B cell (primary cell): ENCODE measurements around the gene NCOR1. TPM values are rescaled to one million over a fixed set of nuclear protein-coding genes. Genes with fewer than 3 reads are reported as not detected.

Experiments used
- ATAC-seq: fragments of 200-7000 bp; cut with Tn5 transposase; one replicate; pipeline ENCODE4 v1.10.0; 2021; ENCODE audit warnings: low read depth, mild to moderate bottlenecking, moderate number of reproducible peaks, moderate library complexity
- CTCF ChIA-PET: fragments of 350-600 bp; sonication (Branson Sonifier 250); formaldehyde crosslinking; loops from one replicate; lab custom pipeline; 2021; ENCODE audit warnings: antibody characterized with exemption, inconsistent platforms; lab: Charles Lee
- POLR2A ChIA-PET: fragments of 350-600 bp; sonication (Branson Sonifier 250); formaldehyde crosslinking; loops from one replicate; lab custom pipeline; 2021; ENCODE audit warnings: antibody characterized with exemption; lab: Charles Lee
- DNase-seq: peaks from one replicate; pipeline ENCODE4 v3.0.0; 2013
- H2AFZ ChIP-seq: 2 replicates; pipeline ENCODE4 v1.6.1; 2012; ENCODE audit warnings: mild to moderate bottlenecking, low read depth, low read length; ENCODE audit not compliant: insufficient read depth, poor library complexity, severe bottlenecking
- H3K27ac ChIP-seq, 2 donors: 1 replicate in 1 of 2; 2 replicates in 1 of 2; pipeline ENCODE4 v1.5.1; 2012 to 2013; ENCODE audit warnings: low read length in 2 of 2, mild to moderate bottlenecking in 2 of 2, moderate library complexity in 1 of 2
- H3K27me3 ChIP-seq, 4 experiments: fragments of 200-600 bp in 1 of 4; sonication (generic) in 1 of 4; replicated peaks in 1 of 4; 1 replicate in 2 of 4; 2 replicates in 2 of 4; pipeline versions ENCODE4 v1.6.1 to v1.7.0; 2013 to 2016; ENCODE audit warnings: low read length in 3 of 4, mild to moderate bottlenecking in 2 of 4, mixed read lengths in 1 of 4, moderate library complexity in 1 of 4; ENCODE audit not compliant: insufficient read depth in 4 of 4, control insufficient read depth in 3 of 4; ENCODE audit errors: control extremely low read depth in 1 of 4
- H3K36me3 ChIP-seq, 2 experiments: replicated peaks in 1 of 2; 1 replicate in 1 of 2; 2 replicates in 1 of 2; pipeline versions ENCODE4 v1.6.1 to v1.7.1; 2013; ENCODE audit warnings: low read length in 1 of 2; ENCODE audit not compliant: insufficient read depth in 2 of 2, control insufficient read depth in 1 of 2; ENCODE audit errors: control extremely low read depth in 1 of 2, extremely low read depth in 1 of 2
- H3K4me1 ChIP-seq, 2 donors: fragments of 200-600 bp in 1 of 2; sonication (generic) in 1 of 2; 1 replicate in 1 of 2; 2 replicates in 1 of 2; pipeline versions ENCODE4 v1.5.1 to v1.6.1; 2013 to 2017; ENCODE audit warnings: low read length in 2 of 2; ENCODE audit not compliant: control insufficient read depth in 2 of 2, insufficient read depth in 2 of 2
- H3K4me2 ChIP-seq: replicated peaks from 2 replicates; pipeline ENCODE3; 2012; ENCODE audit warnings: mild to moderate bottlenecking, low read depth, low read length; ENCODE audit not compliant: poor library complexity, severe bottlenecking
- H3K4me3 ChIP-seq, 5 experiments: fragments of 200-600 bp in 1 of 5; sonication (generic) in 1 of 5; 1 replicate in 3 of 5; 2 replicates in 2 of 5; pipeline versions ENCODE4 v1.5.1 to v1.7.0; 2011 to 2016; ENCODE audit warnings: low read length in 4 of 5, mild to moderate bottlenecking in 4 of 5, low read depth in 2 of 5, control low read depth in 1 of 5, moderate library complexity in 1 of 5; ENCODE audit not compliant: insufficient read depth in 1 of 5; ENCODE audit errors: control extremely low read depth in 1 of 5, extremely low read depth in 1 of 5
- H3K79me2 ChIP-seq: fragments of 200-600 bp; sonication (generic); one replicate; pipeline ENCODE4 v1.6.0; 2016; ENCODE audit warnings: low read length; ENCODE audit not compliant: control insufficient read depth, insufficient read depth
- H3K9ac ChIP-seq: fragments of 200-600 bp; sonication (generic); 2 replicates; pipeline ENCODE4 v1.6.1; 2017; ENCODE audit warnings: mild to moderate bottlenecking, low read length, moderate library complexity
- H3K9me3 ChIP-seq, 3 donors: one replicate each; pipeline versions ENCODE4 v1.6.1 to v1.7.1; 2013; ENCODE audit warnings: low read length in 2 of 3; ENCODE audit not compliant: control insufficient read depth in 2 of 3, insufficient read depth in 1 of 3; ENCODE audit errors: control extremely low read depth in 1 of 3
- H4K20me1 ChIP-seq: 2 replicates; pipeline ENCODE4 v1.6.0; 2012; ENCODE audit warnings: mild to moderate bottlenecking, low read length; ENCODE audit not compliant: insufficient read depth, control insufficient read depth, poor library complexity, severe bottlenecking
- H3K27ac Mint-ChIP-seq: one replicate; pipeline ENCODE4 v1.8.0; 2021; ENCODE audit warnings: mixed read lengths
- H3K27me3 Mint-ChIP-seq: one replicate; pipeline ENCODE4 v1.8.0; 2021; ENCODE audit warnings: mixed read lengths
- H3K4me1 Mint-ChIP-seq: one replicate; pipeline ENCODE4 v1.8.0; 2021; ENCODE audit warnings: mixed read lengths
- H3K4me3 Mint-ChIP-seq: one replicate; pipeline ENCODE4 v1.8.0; 2021; ENCODE audit warnings: mixed read lengths
- H3K9me3 Mint-ChIP-seq: one replicate; pipeline ENCODE4 v1.8.0; 2022; ENCODE audit warnings: mixed read lengths; ENCODE audit not compliant: insufficient read depth
- CTCF ChIP-seq: fragments of 200-600 bp; IDR thresholded peaks from one replicate; pipeline ENCODE4 v1.8.0; 2022; ENCODE audit warnings: antibody characterized with exemption, mild to moderate bottlenecking
- EZH2 ChIP-seq: IDR thresholded peaks from 2 replicates; pipeline ENCODE4 v1.6.1; 2012; ENCODE audit warnings: borderline replicate concordance, low read depth, mild to moderate bottlenecking, moderate library complexity, low read length; ENCODE audit not compliant: insufficient read depth, poor library complexity, severe bottlenecking
- WGBS: methylation state at CpG from one replicate; pipeline ENCODE4 v1.1.5; 2013; ENCODE audit warnings: missing lambda C conversion rate; ENCODE audit not compliant: insufficient coverage; 5-methylcytosine and 5-hydroxymethylcytosine counted together
- intact Hi-C: fragments of 100-400 bp; cut with micrococcal nuclease; formaldehyde crosslinking; loops from one replicate; pipeline ENCODE4 v1.10.0; 2022
- polyA plus RNA-seq: library from polyadenylated mRNA; depleted of rRNA; stranded (reverse); fragments of >200 nt; gene quantifications from 2 replicates; pipeline ENCODE4 v1.2.3, GENCODE V29; 2012
- total RNA-seq, 2 donors: library from RNA; stranded (reverse); fragments of 120-200 nt in 1 of 2; gene quantifications; 1 replicate in 1 of 2; 2 replicates in 1 of 2; pipeline versions ENCODE4 v1.2.3 to v1.2.4, GENCODE V29; 2013 to 2022

NCOR1 gene
- total and polyA plus RNA-seq, 2 donors (not counting 1 experiment from before 2014, with no cell fraction given), result 46.3 to 217 TPM

DNA sequence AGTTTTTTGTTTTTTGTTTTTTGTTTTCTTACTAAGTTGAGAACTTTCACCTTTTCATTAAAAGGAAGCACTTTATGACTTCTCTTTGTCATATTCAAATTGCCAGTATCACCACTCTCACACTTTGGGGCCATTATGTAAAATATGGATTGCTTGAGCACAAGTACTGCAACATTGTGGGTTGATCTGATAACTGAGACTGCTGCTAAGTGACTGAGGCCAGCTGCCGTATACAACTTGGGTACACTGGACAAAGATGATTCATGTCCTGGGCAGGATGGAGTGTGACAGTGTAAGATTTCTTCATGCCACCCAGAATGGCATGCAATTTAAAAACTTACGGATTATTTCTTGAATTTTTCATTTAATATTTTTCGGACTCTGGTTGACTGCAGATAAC is 207.9 kb downstream of the NCOR1 start:
- Histone ChIP-seq H3K79me2 (peaks cover 8% of the 10 kb centered on the region), H3K9me3 (no peaks in the 10 kb centered on the region), H3K9ac (no peak overlapping the region), H2AFZ (no peak overlapping the region), H4K20me1 (peaks cover 4% of the 10 kb centered on the region), H3K27ac (no peak overlapping the region), H3K4me3 (no peak overlapping the region), H3K36me3 (peaks cover 32 to 71% of the 10 kb centered on the region in 2 experiments), H3K27me3 (no peaks in the 10 kb centered on the region), H3K4me2 (no peak overlapping the region), H3K4me1 (no peaks in the 10 kb centered on the region)
- intact Hi-C loops, result no loop called here
- DNase-seq (no peak), ATAC-seq (no peak)
- Mint-ChIP-seq H3K4me1 (no peaks in the 10 kb centered on the region), H3K4me3 (no peak overlapping the region), H3K9me3 (no peaks in the 10 kb centered on the region), H3K27me3 (no peaks in the 10 kb centered on the region), H3K27ac (no peak overlapping the region)
- ChIA-PET CTCF (no interaction called here), POLR2A (no interaction called here)
- 83% methylated on average over 1 of the region's 3 CpGs for WGBS
- TF ChIP-seq CTCF (no peak), EZH2 (no peak)

GRCh38 chr17:16005636-16006035 is 209.7 kb downstream of the NCOR1 start:
- TF ChIP-seq EZH2, result no peak
- no peak for TF ChIP-seq CTCF
- H3K4me1 Mint-ChIP-seq, result peaks cover 15% of the 10 kb centered on the region
- H3K27ac Mint-ChIP-seq, result no peak overlapping the region
- H3K4me3 Mint-ChIP-seq, result no peak overlapping the region
- DNase-seq (no peak), ATAC-seq (no peak)
- POLR2A ChIA-PET, result no interaction called here
- intact Hi-C loops, result no loop called here
- peaks cover 13% of the 10 kb centered on the region for H3K79me2 ChIP-seq
- no peak overlapping the region for H3K4me3 ChIP-seq
- no peak overlapping the region for H2AFZ ChIP-seq
- CTCF ChIA-PET, result no interaction called here
- no peaks in the 10 kb centered on the region for H3K27me3 Mint-ChIP-seq
- WGBS, result 88% methylated on average over 1 of the region's 1 CpG
- H3K27ac ChIP-seq, result no peak overlapping the region
- H3K9me3 Mint-ChIP-seq, result no peaks in the 10 kb centered on the region
- H3K4me1 ChIP-seq, result peaks cover 10 to 11% of the 10 kb centered on the region in 2 donors
- H4K20me1 ChIP-seq, result peaks cover 13% of the 10 kb centered on the region
- H3K9me3 ChIP-seq, result no peaks in the 10 kb centered on the region
- no peak overlapping the region for H3K4me2 ChIP-seq
- H3K36me3 ChIP-seq, result peaks cover 35 to 70% of the 10 kb centered on the region in 2 experiments
- H3K27me3 ChIP-seq, result no peaks in the 10 kb centered on the region
- H3K9ac ChIP-seq, result no peak overlapping the region
